OCI-M2 (cell line): Measurements from ENCODE around the gene UCP3.
"Not testable (repeated sequence)": the region's sequence is repeated elsewhere in the genome, so short reads cannot be mapped to it uniquely, and the experiment has no call there.

Experiments
- DNase-seq: peaks from one replicate; lab custom pipeline; 2025; ENCODE audit not compliant: unreplicated experiment; lab: John Stamatoyannopoulos, UW

Gene UCP3

DNA sequence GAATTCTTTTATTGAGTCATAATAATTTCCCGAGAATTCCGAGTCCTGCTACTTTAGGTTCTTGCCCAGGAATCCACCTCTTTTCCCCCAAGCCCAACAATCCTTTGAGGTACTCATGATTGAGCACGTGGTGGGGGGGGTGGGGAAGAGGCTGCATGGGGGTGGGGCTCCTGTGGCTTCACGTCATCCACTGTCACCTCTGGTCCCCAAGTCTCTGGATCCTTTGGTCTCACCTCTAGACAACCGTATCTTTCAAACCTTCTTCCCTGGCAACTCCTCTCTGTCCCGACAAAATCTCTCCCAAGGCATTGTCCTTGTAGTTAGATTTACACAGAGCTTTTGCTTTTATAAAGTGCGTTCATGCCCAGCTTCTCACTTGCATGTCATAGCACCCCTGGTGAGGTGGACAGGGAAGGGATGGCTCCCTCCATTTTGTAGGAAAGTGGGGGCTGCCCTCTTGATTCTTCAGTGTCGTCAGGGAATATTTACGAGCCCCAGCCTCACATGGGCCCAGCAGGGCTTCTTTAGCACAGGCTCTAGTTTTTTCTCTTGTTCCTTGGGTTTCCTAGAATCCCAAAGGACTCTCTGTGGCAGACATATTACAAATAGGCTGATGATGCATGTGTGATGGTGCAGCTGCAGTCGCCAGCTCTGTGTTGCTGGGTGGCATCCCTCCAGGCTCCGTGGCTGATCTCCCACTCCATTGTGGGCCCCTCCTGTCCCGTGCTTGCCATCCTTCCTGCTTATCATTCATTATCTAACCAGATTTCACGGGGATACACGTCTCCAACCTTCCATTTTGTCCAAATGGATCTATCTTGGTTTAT is 8.4 kb downstream of the UCP3 start:
- no peak for DNase-seq

- DNase-seq: no peak
Measured at GRCh38 chr11:73999581-74000306, 9.1 kb downstream of the UCP3 start.

DNA sequence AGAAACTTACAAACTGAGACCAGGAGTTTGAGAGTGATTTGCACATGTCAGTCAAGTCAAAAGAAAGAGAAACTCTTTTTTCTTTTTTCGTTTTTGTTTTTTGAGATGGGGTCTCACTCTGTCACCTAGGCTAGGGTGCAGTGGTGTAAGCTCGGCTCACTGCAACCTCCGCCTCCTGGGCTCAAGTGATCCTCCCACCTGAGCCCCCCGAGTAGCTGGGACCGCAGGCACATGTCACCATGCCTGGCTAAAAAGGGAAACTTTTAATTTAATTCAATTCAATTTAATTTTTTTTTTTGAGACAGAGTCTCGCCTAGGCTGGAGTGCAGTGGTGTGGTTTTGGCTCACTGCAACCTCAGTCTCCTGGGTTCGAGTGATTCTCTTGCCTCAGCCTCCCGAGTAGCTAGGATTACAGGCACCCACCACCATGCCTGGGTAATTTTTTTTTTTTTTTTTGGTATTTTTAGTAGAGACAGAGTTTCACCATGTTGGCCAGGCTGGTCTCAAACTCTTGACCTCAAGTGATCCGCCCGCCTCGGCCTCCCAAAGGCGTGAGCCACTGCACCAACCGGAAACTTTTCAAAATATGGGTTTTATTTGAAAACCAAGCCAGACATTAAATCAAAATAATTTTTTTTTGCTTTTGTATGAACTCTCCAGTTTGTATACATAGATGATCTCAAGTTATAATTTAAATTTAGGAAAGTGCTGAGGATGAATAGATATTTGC is 9.9 kb downstream of the UCP3 start:
- no peak for DNase-seq

DNA sequence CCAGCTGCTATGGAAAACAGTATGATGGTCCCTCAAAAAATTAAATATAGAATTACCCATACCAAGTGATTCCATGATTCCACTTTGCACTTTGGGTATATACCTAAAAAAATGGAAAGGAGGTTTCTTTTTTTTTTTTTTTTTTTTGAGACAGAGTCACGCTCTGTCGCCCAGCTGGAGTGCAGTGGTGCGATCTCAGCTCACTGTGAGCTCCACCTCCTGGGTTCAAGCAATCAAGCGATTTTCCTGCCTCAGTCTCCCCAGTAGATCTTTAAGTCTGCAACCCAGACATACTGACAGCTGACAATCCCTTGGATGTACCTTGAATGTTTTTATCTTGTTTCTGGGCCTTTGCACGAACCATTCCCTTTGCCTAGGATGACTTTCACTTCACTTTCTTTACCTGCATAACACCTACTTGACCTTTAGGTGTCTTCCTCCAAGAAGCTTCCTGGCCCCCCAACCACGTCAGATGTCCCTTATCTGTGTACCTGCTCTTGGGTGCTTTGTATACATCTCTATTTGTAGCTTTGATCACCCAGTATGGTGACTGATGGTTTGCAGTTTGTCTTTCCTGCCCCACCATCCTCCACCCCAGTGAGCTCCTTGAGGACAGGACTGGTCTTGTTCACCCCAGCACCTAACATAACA is 11.6 kb downstream of the UCP3 start:
- DNase-seq: no peak

DNA sequence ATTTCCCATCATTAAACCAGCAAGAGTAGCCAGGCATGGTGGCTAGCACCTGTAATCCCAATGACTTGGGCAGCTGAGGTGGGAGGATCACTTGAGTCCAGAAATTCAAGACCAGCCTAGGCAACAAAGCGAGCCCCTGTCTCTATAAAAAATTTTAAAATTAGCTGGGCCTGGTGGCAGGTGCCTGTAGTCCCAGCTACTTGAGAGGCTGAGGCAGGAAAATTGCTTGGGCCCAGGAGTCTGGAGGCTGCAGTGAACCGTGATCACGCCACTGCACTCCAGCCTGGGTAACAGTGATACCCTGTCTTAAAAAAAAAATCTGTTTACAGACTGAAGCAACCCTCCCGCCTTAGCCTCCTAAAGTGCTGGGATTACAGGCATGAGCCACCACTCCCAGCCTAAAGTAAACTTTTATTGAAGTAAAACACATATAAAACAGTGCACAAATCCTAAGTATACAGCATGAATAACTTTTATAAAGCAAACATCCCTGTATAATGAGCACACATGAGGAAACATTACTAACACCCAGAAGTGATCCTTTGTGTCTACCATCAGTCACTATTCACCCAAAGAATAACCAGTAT is 12.6 kb downstream of the UCP3 start:
- DNase-seq: no peak

DNA sequence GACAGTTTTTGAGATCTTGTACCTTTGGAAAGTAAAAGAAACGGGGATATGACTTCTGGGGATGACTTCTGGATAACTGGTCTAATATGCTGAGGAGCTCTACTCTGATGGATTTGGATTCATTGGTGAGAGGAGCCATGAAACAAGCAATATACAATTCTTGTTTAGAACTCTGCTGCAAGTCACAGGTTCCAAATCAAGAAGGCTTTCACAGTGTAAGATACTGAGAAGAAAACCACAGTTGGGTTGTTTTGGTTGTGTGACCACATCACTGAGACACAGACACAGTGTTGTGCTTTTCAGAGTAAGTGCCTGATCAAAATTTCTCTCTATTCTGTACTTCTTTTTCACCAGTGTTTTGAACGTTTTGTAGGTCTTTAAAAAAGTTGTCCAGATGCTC is 13.2 kb downstream of the UCP3 start:
- DNase-seq: no peak

- no peak for DNase-seq
Measured at GRCh38 chr11:73995247-73995646, 13.6 kb downstream of the UCP3 start.

GRCh38 chr11:73991471-73992006 is 17.3 kb downstream of the UCP3 start:
- no peak for DNase-seq

- no peak for DNase-seq
Measured at GRCh38 chr11:73990730-73991129, 18.2 kb downstream of the UCP3 start.

DNA sequence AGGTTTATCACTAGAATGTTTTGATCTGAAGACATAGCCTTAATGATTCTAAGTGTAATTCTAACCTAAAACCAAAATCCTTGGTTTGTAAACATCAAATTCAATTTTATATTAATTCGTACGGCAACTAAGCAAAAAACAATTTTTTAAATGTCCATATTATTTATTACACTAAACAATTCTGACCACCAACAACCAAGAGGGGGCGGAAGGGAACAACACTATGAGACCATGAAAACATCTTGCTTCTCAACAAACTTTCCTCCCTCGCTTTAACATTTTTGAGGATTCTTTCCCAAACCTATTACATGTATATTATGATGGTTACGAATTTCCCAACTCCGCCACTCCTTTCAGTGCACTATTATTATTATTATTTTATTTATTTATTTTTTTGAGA is 19.7 kb downstream of the UCP3 start:
- no peak for DNase-seq

DNA sequence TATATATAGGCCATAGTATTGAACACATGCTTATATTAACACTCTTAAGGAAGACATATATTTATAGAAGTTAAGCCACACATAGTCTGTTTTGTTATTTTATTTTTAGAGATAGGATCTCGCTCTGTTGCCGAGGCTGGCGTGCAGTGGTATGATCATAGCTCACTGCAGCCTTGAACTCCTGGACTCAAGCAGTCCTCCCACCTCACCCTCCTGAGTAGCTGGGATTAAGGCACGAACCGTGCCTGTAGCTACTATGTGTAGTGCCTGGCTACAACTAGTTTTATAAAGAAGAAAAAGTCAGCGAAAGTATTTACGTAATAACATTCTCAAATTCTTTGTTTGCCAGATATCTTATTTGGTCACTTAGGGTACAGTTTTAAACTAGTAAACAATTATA is 20.7 kb downstream of the UCP3 start:
- DNase-seq: no peak

- DNase-seq: not testable (repeated sequence)
Measured at GRCh38 chr11:73985661-73986060, 23.2 kb downstream of the UCP3 start.

DNA sequence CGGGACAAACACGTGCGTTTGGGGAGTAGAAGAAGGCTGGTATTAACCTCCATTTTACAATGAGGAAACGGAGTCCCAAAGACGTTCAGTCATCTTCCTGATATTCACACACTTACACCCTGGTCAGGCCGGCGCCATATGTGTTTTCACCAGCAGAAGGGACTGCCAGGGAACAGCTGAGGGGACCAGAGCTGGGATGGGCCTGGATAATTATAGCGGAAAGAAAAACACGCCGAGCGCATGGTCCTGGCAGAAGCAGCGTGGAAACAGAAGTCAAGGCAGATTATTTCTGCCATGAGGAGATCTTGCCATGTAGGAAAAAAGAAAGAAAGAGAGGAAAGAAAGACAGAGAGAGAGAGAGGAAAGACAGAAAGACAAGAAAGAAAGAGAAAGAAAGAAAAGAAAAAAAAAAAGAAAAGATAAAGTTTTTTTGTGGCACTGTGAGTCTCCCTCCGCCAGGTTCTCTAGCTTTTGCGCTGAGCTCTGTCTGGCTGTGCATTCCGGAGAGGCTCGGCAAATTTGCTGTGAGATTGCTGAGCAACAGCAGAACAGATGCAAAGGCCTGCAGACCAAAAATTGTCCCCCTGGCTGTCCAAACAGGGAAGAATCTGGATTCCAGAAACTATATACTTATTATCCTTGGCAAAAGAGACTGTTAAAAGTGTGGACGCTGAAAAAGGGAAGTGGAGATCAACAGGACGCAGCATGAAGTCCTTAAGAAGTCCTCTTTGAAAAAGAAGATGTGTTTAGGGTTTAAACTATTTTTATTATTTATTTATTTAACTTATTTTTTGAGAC is 24.9 kb downstream of the UCP3 start:
- no peak for DNase-seq

DNA sequence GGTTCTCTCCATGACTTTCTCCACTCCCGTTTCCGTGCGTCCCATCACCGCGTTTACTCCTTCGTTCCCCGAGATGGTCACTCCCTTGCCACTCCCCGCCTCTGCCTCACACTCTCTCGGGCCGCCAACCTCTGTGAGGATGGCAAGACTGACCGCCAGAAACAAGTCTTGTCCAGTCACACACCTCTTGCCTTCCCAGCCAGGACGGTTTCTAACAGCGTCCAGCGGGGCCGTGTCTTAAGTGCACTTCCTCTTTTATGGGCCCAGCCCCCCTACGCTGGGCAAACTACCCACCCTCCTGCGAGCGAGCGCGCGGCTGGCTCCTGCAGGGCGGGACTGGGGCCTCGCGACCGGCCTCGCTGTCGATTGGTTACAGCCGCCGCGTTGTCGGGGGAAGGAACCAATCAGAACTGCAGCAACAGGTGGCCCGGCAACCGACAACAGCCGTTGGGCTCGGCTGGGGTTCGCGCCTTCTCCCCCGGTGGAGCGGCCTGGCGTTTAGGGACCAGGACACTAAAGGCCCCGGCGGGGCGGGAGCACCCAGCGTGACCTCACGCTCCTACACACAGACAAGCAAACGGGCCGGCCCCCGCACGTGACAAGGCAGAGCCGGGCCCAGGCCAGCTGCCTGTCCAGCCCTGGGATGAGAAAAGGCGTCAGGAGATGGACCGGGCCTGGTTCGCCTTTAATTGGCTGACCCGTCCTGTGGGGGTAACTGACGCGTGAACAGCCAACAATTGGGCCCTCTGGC is 25.7 kb downstream of the UCP3 start:
- peak; percentile 84 for DNase-seq

DNA sequence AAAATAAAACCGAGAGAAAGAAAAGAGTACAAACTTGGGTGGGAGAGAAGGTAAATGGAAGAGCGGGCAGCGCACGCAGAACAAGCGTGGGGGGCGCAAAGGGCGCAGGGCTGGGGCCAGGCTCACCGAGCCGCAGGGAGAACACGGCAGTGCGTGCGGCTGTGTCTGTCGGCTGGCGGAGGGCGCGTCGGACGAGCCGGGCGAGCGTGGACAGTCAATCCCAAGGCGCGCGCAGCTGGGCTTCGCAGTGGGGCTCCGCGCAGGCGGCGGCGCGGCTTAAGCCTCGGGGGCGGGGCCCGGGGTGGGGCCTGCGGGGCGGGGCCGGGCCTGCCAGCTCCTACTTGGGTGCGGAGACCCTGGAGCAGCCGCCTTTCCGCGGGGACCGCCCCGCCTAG is 26.3 kb downstream of the UCP3 start, which contains the start of gene UCP2:
UCP2 (minus strand) TSS at position 249 of the 395 bp plus-strand sequence. CDS start 4,465 bp downstream, outside the sequence.
- no peak for DNase-seq

- no peak for DNase-seq
Measured at GRCh38 chr11:73981051-73981805, 27.7 kb downstream of the UCP3 start.

DNA sequence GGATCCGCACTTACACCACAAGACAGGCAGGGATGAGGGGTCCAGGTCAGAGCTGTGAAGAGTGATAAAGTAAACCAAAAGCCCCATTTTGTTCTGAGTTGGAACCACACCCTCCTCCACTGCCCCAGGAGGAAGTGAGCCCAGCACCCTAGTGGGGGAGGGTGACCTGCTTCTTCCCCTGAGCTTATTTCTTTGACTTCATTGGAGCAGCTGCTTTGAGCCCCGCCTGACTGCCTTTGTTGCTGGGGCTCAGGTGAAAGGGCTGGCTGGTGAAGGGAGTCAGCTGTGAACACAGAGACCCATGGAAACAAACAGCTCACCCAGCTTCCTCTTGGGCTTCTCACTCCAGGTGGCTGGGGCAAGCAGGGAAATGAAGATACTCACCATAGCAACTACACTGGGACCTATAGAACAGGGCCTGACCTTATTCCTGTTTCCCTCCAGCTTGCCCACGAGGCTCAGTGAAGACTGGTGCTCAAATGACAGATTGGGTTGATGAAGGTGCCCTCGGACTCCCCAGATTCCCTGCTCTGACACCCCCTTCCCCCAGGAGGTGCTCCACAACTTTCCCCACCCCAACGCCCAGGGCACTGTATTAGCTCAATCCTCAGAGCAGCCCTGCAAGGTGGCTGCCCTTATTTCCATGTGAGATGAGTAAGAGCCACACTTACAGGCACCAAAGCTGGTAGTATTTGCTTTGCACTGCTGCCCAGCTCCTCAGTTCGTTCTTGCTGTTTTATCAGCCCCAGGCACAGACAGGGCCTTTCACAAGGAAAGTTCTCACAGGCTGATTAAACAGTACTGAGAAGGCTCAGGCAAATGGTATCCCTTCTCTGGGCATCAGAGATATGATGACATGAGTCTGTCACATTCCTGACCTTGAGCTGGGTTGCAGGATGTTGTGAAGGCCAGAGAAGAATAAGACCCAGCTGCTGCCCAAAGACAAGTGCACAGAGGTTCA is 28.6 kb downstream of the UCP3 start:
- DNase-seq: no peak
